CD4-positive, CD25-positive, alpha-beta regulatory T cell (primary cell): ENCODE results near the gene IRS1. TPM values are rescaled to one million over a fixed set of nuclear protein-coding genes. Genes with fewer than 3 reads are reported as not detected.
A peak's percentile ranks its signal among the peaks of the same experiment; 100 is the strongest.

Source experiments
- ATAC-seq, 2 donors: fragments of 150-1000 bp; cut with Tn5 transposase; one replicate each; pipeline ENCODE4 v1.10.0; 2021; ENCODE audit warnings: low read depth in 2 of 2, moderate number of reproducible peaks in 2 of 2, moderate library complexity in 1 of 2
- DNase-seq, 3 donors: peaks; one replicate each; pipeline versions ENCODE4 v3.0.0 to v3.0.0-alpha.2; 2012 to 2022; ENCODE audit warnings: mixed read lengths in 1 of 3
- H3K27ac ChIP-seq: one replicate; pipeline ENCODE4 v1.7.0; 2013; ENCODE audit warnings: mild to moderate bottlenecking, low read length; ENCODE audit not compliant: insufficient read depth, poor library complexity, severe bottlenecking
- H3K27me3 ChIP-seq: one replicate; pipeline ENCODE4 v1.7.0; 2013; ENCODE audit warnings: low read length; ENCODE audit not compliant: control insufficient read depth, insufficient read depth
- H3K36me3 ChIP-seq: one replicate; pipeline ENCODE4 v1.7.0; 2013; ENCODE audit warnings: mild to moderate bottlenecking, low read length, moderate library complexity; ENCODE audit not compliant: control insufficient read depth, insufficient read depth
- H3K4me1 ChIP-seq: 2 replicates; pipeline ENCODE4 v1.7.0; 2013; ENCODE audit warnings: mild to moderate bottlenecking, low read length; ENCODE audit not compliant: insufficient read depth, control insufficient read depth, poor library complexity, severe bottlenecking
- H3K4me3 ChIP-seq: one replicate; pipeline ENCODE4 v1.7.0; 2013; ENCODE audit warnings: low read depth, mild to moderate bottlenecking, low read length, moderate library complexity
- H3K9me3 ChIP-seq, 2 experiments: 1 replicate in 1 of 2; 2 replicates in 1 of 2; pipeline ENCODE4 v1.7.0; 2013; ENCODE audit warnings: low read length in 2 of 2, mild to moderate bottlenecking in 1 of 2, moderate library complexity in 1 of 2; ENCODE audit not compliant: control insufficient read depth in 2 of 2
- H3K27ac Mint-ChIP-seq, 3 donors: one replicate each; pipeline ENCODE4 v1.8.0; 2020 to 2022; ENCODE audit warnings: mild to moderate bottlenecking in 3 of 3, mixed read lengths in 3 of 3, moderate library complexity in 2 of 3
- H3K27me3 Mint-ChIP-seq: one replicate; pipeline ENCODE4 v1.8.0; 2022; ENCODE audit warnings: mild to moderate bottlenecking, mixed read lengths
- H3K36me3 Mint-ChIP-seq: one replicate; pipeline ENCODE4 v1.8.0; 2020; ENCODE audit warnings: mixed read lengths
- H3K4me1 Mint-ChIP-seq, 4 donors: one replicate each; pipeline ENCODE4 v1.8.0; 2020 to 2022; ENCODE audit warnings: mixed read lengths in 4 of 4, mild to moderate bottlenecking in 1 of 4
- H3K4me3 Mint-ChIP-seq, 4 donors: one replicate each; pipeline ENCODE4 v1.8.0; 2020 to 2022; ENCODE audit warnings: mild to moderate bottlenecking in 4 of 4, mixed read lengths in 4 of 4, moderate library complexity in 3 of 4
- H3K9me3 Mint-ChIP-seq, 7 donors: one replicate each; pipeline ENCODE4 v1.8.0; 2020 to 2022; ENCODE audit warnings: mixed read lengths in 7 of 7, mild to moderate bottlenecking in 3 of 7, moderate library complexity in 2 of 7
- polyA plus RNA-seq, 4 donors: library from polyadenylated mRNA; unstranded; fragments of 300-500 nt; fragmentation: Illumina TruSeq; gene quantifications; one replicate each; pipeline ENCODE4 v1.2.3, GENCODE V29; 2021
- total RNA-seq: library from RNA; stranded (reverse); gene quantifications from one replicate; pipeline ENCODE4 v1.2.3, GENCODE V29; 2022

The IRS1 gene
- total and polyA plus RNA-seq, 5 donors from 2014 or later, result 0.05 to 3.5 (median 0.15) TPM; not detected in 1

- Mint-ChIP-seq H3K4me3 (no peak overlapping the region), H3K27me3 (peaks cover 9% of the 10 kb centered on the region), H3K9me3 (peaks cover 0 to 13% (median 3%) of the 10 kb centered on the region in 7 donors), H3K27ac (no peak overlapping the region), H3K36me3 (no peaks in the 10 kb centered on the region), H3K4me1 (peaks cover 19 to 27% (median 23%) of the 10 kb centered on the region in 4 donors)
- H3K4me1 ChIP-seq, result peaks cover 13% of the 10 kb centered on the region
- H3K4me3 ChIP-seq, result peak overlapping the region; percentile 77
- peaks cover 4 to 6% of the 10 kb centered on the region in 2 experiments for H3K9me3 ChIP-seq
- no peak for DNase-seq
- no peak overlapping the region for H3K27ac ChIP-seq
- H3K36me3 ChIP-seq, result no peaks in the 10 kb centered on the region
- no peak for ATAC-seq
- peaks cover 2% of the 10 kb centered on the region for H3K27me3 ChIP-seq
Measured at GRCh38 chr2:226773291-226773690, 26.3 kb downstream of the IRS1 start.

- Mint-ChIP-seq H3K4me1 (peaks cover 19 to 26% (median 22%) of the 10 kb centered on the region in 4 donors), H3K27ac (peak overlapping the region in 1 of 3 donors; percentile 77), H3K9me3 (peaks cover 0 to 12% (median 3%) of the 10 kb centered on the region in 7 donors), H3K27me3 (peaks cover 9% of the 10 kb centered on the region), H3K36me3 (no peaks in the 10 kb centered on the region), H3K4me3 (peak overlapping the region; percentile 32 to 71 (median 64))
- H3K4me1 ChIP-seq, result peaks cover 13% of the 10 kb centered on the region
- peak overlapping the region; percentile 77 for H3K4me3 ChIP-seq
- peak; percentile 66 to 71 for ATAC-seq
- no peaks in the 10 kb centered on the region for H3K36me3 ChIP-seq
- peaks cover 2% of the 10 kb centered on the region for H3K27me3 ChIP-seq
- peaks cover 4 to 6% of the 10 kb centered on the region in 2 experiments for H3K9me3 ChIP-seq
- no peak overlapping the region for H3K27ac ChIP-seq
- peak in 2 of 3 donors; percentile 21 to 48 for DNase-seq
Measured at GRCh38 chr2:226772389-226773179, 27.0 kb downstream of the IRS1 start.

GRCh38 chr2:226771067-226771466 lies 28.6 kb downstream of the IRS1 start:
- peaks cover 2% of the 10 kb centered on the region for H3K27me3 ChIP-seq
- H3K9me3 Mint-ChIP-seq, result peaks cover 0 to 11% (median 3%) of the 10 kb centered on the region in 7 donors
- no peak overlapping the region for H3K27ac Mint-ChIP-seq

GRCh38 chr2:226767056-226767813 lies 32.4 kb downstream of the IRS1 start:
- no peak for DNase-seq
- H3K4me3 Mint-ChIP-seq, result no peak overlapping the region

More at GRCh38 chr2:226771067-226771466, 28.6 kb downstream of the IRS1 start:
- Mint-ChIP-seq H3K4me3 (no peak overlapping the region), H3K4me1 (peaks cover 19 to 25% (median 22%) of the 10 kb centered on the region in 4 donors), H3K36me3 (no peaks in the 10 kb centered on the region), H3K27me3 (peaks cover 9% of the 10 kb centered on the region)
- Histone ChIP-seq H3K9me3 (peaks cover 4 to 6% of the 10 kb centered on the region in 2 experiments), H3K4me3 (no peak overlapping the region), H3K4me1 (peaks cover 13% of the 10 kb centered on the region), H3K27ac (no peak overlapping the region), H3K36me3 (no peaks in the 10 kb centered on the region)
- DNase-seq, result no peak
- ATAC-seq, result no peak

GRCh38 chr2:226766352-226767055 lies 33.1 kb downstream of the IRS1 start:
- H3K27me3 ChIP-seq, result no peaks in the 10 kb centered on the region
- DNase-seq (no peak), ATAC-seq (no peak)
- H3K4me3 Mint-ChIP-seq, result no peak overlapping the region
- H3K9me3 ChIP-seq, result no peaks in the 10 kb centered on the region
- no peaks in the 10 kb centered on the region for H3K4me1 ChIP-seq
- H3K4me3 ChIP-seq, result no peak overlapping the region
- peaks cover 4% of the 10 kb centered on the region for H3K27me3 Mint-ChIP-seq
- H3K27ac ChIP-seq, result no peak overlapping the region
- no peaks in the 10 kb centered on the region for H3K36me3 ChIP-seq
- H3K4me1 Mint-ChIP-seq, result peaks cover 0 to 5% (median 5%) of the 10 kb centered on the region in 4 donors
- no peaks in the 10 kb centered on the region for H3K36me3 Mint-ChIP-seq
- H3K27ac Mint-ChIP-seq, result no peak overlapping the region
- peaks cover 0 to 2% (median 0%) of the 10 kb centered on the region in 7 donors for H3K9me3 Mint-ChIP-seq

More at GRCh38 chr2:226767056-226767813, 32.4 kb downstream of the IRS1 start:
- H3K9me3 Mint-ChIP-seq, result peaks cover 0 to 2% (median 0%) of the 10 kb centered on the region in 7 donors
- no peak overlapping the region for H3K27ac Mint-ChIP-seq
- ATAC-seq, result no peak
- H3K27me3 Mint-ChIP-seq, result peaks cover 4% of the 10 kb centered on the region
- H3K27ac ChIP-seq, result no peak overlapping the region
- H3K9me3 ChIP-seq, result no peaks in the 10 kb centered on the region
- H3K27me3 ChIP-seq, result no peaks in the 10 kb centered on the region
- no peaks in the 10 kb centered on the region for H3K36me3 Mint-ChIP-seq
- H3K4me1 ChIP-seq, result peaks cover 3% of the 10 kb centered on the region
- H3K4me3 ChIP-seq, result no peak overlapping the region
- no peaks in the 10 kb centered on the region for H3K36me3 ChIP-seq
- peaks cover 4 to 10% (median 8%) of the 10 kb centered on the region in 4 donors for H3K4me1 Mint-ChIP-seq

- H3K4me3 ChIP-seq, result no peak overlapping the region
- no peak overlapping the region for H3K4me3 Mint-ChIP-seq
- no peak for ATAC-seq
- H3K9me3 Mint-ChIP-seq, result peaks cover 0 to 2% (median 0%) of the 10 kb centered on the region in 7 donors
- no peak overlapping the region for H3K27ac ChIP-seq
- peaks cover 6% of the 10 kb centered on the region for H3K27me3 Mint-ChIP-seq
- no peaks in the 10 kb centered on the region for H3K36me3 Mint-ChIP-seq
- H3K27me3 ChIP-seq, result no peaks in the 10 kb centered on the region
- H3K9me3 ChIP-seq, result no peaks in the 10 kb centered on the region
- H3K4me1 ChIP-seq, result no peaks in the 10 kb centered on the region
- H3K4me1 Mint-ChIP-seq, result no peaks in the 10 kb centered on the region
- H3K27ac Mint-ChIP-seq, result no peak overlapping the region
- DNase-seq, result no peak
- no peaks in the 10 kb centered on the region for H3K36me3 ChIP-seq
Measured at GRCh38 chr2:226763320-226763719, 36.3 kb downstream of the IRS1 start.

GRCh38 chr2:226761195-226761583 lies 38.4 kb downstream of the IRS1 start:
- Histone ChIP-seq H3K27me3 (no peaks in the 10 kb centered on the region), H3K4me3 (no peak overlapping the region), H3K4me1 (no peaks in the 10 kb centered on the region), H3K36me3 (no peaks in the 10 kb centered on the region), H3K9me3 (no peaks in the 10 kb centered on the region), H3K27ac (no peak overlapping the region)
- Mint-ChIP-seq H3K36me3 (no peaks in the 10 kb centered on the region), H3K9me3 (peaks cover 0 to 3% (median 0%) of the 10 kb centered on the region in 7 donors), H3K27me3 (peaks cover 6% of the 10 kb centered on the region), H3K4me1 (no peaks in the 10 kb centered on the region), H3K27ac (no peak overlapping the region), H3K4me3 (no peak overlapping the region)
- ATAC-seq (no peak), DNase-seq (no peak)
